NB4 (cell line): ENCODE data around the gene OR14A2.
"Not testable (repeated sequence)": the region's sequence is repeated elsewhere in the genome, so short reads cannot be mapped to it uniquely, and the experiment has no call there.

Experiments used
- DNase-seq: peaks from one replicate; pipeline ENCODE4 v3.0.0; 2010; ENCODE audit warnings: low read depth
- H3K4me3 ChIP-seq: one replicate; pipeline ENCODE4 v1.5.1; 2011; ENCODE audit warnings: mild to moderate bottlenecking, low read depth, low read length, moderate library complexity
- MYC ChIP-seq: IDR thresholded peaks from 2 replicates; pipeline ENCODE4 v1.6.1; 2011; ENCODE audit warnings: low read depth, low read length
- POLR2A ChIP-seq: IDR thresholded peaks from 2 replicates; pipeline ENCODE4 v1.6.1; 2011; ENCODE audit warnings: mild to moderate bottlenecking; ENCODE audit not compliant: insufficient read length; ENCODE audit errors: extremely low read depth
- TF ChIP-seq, protein P1 (sequence below): IDR thresholded peaks from one replicate; pipeline ENCODE4 v1.5.1; 2012; ENCODE audit warnings: low read depth, low read length
- TF ChIP-seq, protein P2 (sequence below): IDR thresholded peaks from 2 replicates; pipeline ENCODE4 v1.6.1; 2011; ENCODE audit warnings: low read depth, low read length

OR14A2 gene

DNA sequence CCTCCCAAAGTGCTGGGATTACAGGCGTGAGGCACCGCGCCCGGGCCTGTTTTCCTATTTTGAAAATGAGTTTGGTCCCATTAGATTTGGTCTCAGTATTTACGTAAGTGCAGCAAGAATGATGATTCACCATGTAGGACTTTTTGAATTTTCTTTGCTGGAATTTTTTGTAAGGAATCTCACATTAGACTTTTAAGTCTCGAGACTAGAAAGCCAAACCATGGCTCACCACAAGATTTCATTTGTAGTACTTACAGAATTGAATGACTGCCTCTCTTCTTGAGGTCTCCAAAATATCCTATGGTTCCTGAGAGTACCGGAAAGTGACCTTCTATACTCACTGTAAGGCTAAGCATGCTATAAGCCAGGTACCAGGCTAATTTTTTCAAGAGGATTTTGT, 325 bp downstream of the OR14A2 start:
- no peak for DNase-seq
- no peak overlapping the region for H3K4me3 ChIP-seq
- TF ChIP-seq, protein P1, sequence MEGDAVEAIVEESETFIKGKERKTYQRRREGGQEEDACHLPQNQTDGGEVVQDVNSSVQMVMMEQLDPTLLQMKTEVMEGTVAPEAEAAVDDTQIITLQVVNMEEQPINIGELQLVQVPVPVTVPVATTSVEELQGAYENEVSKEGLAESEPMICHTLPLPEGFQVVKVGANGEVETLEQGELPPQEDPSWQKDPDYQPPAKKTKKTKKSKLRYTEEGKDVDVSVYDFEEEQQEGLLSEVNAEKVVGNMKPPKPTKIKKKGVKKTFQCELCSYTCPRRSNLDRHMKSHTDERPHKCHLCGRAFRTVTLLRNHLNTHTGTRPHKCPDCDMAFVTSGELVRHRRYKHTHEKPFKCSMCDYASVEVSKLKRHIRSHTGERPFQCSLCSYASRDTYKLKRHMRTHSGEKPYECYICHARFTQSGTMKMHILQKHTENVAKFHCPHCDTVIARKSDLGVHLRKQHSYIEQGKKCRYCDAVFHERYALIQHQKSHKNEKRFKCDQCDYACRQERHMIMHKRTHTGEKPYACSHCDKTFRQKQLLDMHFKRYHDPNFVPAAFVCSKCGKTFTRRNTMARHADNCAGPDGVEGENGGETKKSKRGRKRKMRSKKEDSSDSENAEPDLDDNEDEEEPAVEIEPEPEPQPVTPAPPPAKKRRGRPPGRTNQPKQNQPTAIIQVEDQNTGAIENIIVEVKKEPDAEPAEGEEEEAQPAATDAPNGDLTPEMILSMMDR = no peak

DNA sequence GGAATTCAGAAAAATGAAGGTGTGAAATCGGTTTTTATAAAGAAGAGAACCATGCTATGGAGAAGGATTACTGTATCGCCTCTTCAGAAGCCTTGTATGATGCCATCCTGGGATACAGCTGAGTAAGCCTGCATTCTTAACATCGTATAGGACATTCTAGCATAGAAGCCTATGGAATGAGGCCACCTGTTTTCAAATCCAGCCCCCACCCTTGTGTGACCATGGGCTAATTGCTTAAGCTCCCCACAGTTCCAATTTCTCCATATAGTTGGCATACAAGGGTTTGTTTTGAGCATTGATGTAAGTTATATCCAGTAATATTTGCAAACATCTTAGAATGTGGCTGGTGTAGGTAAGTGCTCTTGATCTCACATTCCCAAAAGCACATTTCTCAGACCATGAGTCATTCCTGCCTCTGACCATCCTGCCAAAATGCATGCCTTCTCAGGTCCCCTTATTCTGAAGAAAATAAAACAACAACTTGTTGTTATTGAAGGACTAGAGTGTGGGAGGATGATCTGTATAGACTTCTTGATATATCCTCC, 1.5 kb downstream of the OR14A2 start:
- H3K4me3 ChIP-seq = no peak overlapping the region
- TF ChIP-seq, protein P1 = no peak
- TF ChIP-seq, protein P2, sequence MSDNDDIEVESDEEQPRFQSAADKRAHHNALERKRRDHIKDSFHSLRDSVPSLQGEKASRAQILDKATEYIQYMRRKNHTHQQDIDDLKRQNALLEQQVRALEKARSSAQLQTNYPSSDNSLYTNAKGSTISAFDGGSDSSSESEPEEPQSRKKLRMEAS = no peak
- TF ChIP-seq POLR2A = no peak
- TF ChIP-seq MYC = no peak
- no peak for DNase-seq

DNA sequence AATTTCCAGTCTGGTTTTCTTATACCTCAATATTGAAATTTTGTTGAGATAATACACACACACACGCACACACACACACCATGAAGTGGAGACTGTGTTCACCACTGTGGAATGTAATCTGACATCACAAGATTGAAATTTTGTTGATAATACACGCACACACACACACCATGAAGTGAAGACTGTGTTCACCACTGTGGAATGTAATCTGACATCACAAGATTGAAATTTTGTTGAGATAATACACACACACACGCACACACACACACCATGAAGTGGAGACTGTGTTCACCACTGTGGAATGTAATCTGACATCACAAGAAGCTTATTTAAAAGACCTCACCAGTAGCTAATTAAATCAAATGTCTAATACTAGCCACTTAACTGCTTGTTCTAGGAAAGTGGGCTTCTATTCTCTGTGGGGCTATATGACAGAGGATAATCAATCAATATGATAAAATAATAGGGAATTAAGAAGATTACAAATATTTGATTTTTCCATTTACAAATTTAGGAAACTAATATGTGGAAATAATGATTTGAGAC, 5.7 kb downstream of the OR14A2 start:
- H3K4me3 ChIP-seq, DNase-seq: not testable (repeated sequence)

DNA sequence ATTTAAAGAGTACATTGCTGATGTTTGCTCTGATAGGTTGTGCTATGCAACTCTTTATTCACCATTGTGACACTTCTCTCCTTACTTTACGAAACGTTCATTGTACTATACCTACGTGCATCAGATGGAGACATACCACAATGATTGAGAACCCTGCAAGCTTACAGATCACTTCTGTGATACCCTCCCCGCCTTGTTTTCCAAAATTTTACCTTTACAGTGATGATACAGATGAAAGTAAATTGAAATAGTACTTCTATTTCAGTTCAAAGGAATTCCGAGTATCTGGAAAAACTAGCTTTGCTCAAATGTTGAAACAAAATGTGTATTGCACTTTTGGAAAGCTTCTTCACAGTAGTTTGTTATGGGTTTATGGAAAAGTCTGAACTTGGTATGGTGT, 6.2 kb downstream of the OR14A2 start:
- no peak for TF ChIP-seq MYC
- TF ChIP-seq, protein P1 = no peak
- TF ChIP-seq POLR2A = no peak
- TF ChIP-seq, protein P2 = no peak
- H3K4me3 ChIP-seq = no peak overlapping the region
- DNase-seq = no peak

DNA sequence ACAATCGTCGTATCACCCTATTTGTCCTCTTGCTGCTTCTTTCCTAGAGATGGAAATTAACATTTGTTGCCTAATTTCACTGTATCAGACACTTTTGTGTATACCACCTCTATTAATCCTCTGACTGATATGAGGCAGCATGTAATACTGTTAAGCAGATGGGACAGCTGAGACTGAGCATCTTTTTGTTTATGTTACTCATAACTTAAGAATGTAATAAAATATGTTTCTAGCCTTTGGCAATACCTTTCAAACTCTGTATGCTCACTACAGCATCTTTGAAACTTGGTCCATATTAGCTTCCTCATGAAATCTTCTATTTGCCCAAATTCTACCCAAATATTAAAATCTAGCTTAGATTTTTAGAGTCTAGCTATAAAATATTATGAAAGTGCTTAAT, 7.2 kb downstream of the OR14A2 start:
- TF ChIP-seq MYC = no peak
- TF ChIP-seq, protein P1 = no peak
- TF ChIP-seq POLR2A = no peak
- TF ChIP-seq, protein P2 = no peak
- no peak for DNase-seq
- no peak overlapping the region for H3K4me3 ChIP-seq

DNA sequence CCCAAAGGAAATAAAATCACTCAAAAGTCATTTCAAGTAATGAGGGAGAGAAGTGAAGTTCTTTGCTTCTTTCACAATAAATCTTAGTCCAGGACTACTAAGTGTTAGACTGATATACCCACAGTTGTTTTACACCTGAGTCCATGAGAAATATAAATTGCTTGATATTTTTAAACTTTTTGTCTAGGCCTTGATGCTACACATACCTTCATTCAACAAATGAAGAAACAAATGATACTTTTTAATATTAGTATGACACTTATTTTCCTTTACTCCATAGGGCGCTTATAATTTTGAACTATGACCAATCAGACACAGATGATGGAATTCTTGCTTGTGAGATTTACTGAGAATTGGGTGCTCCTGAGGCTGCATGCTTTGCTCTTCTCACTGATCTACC, 9.6 kb downstream of the OR14A2 start, which contains the start of gene OR14K1:
Gene OR14K1 (plus strand): TSS at position 301 of the 400 bp plus-strand sequence. CDS start 0 bp downstream, at position 301.
- DNase-seq = no peak
- TF ChIP-seq, protein P1 = no peak
- TF ChIP-seq POLR2A = no peak

DNA sequence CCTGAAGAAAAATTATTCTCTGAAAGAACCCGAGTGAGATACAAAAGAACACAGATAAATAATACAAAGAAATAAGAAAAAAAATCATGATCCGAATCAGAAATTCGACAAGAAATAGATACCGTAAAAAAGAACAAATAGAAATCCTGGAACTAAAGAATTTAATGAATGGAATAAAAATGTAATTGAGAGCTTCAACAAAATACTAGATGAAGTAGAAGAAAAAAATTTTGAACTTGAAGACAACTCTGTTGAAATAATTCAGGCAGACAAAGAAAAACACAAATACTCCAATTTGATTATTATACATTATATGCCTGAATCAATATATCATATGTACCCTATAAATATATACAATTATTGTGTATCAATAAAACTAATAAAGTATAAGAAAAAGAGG, 26.7 kb downstream of the OR14A2 start:
- DNase-seq = no peak
- H3K4me3 ChIP-seq = no peak overlapping the region
- TF ChIP-seq, protein P1 = no peak
- TF ChIP-seq MYC (no peak), POLR2A (no peak)
- TF ChIP-seq, protein P2 = no peak

More for the DNA sequence above, 9.6 kb downstream of the OR14A2 start, which contains the start of gene OR14K1:
- no peak within 1 kb of the TSS for H3K4me3 ChIP-seq
